ENCODE data around the gene EIF4ENIF1. TPM values are rescaled to one million over a fixed set of nuclear protein-coding genes. Genes with fewer than 3 reads are reported as not detected.
"Not testable (repeated sequence)": the region's sequence is repeated elsewhere in the genome, so short reads cannot be mapped to it uniquely, and the experiment has no call there.

Gene EIF4ENIF1
- total RNA-seq, 1 experiment from 2014 or later = 32.0 TPM

DNA sequence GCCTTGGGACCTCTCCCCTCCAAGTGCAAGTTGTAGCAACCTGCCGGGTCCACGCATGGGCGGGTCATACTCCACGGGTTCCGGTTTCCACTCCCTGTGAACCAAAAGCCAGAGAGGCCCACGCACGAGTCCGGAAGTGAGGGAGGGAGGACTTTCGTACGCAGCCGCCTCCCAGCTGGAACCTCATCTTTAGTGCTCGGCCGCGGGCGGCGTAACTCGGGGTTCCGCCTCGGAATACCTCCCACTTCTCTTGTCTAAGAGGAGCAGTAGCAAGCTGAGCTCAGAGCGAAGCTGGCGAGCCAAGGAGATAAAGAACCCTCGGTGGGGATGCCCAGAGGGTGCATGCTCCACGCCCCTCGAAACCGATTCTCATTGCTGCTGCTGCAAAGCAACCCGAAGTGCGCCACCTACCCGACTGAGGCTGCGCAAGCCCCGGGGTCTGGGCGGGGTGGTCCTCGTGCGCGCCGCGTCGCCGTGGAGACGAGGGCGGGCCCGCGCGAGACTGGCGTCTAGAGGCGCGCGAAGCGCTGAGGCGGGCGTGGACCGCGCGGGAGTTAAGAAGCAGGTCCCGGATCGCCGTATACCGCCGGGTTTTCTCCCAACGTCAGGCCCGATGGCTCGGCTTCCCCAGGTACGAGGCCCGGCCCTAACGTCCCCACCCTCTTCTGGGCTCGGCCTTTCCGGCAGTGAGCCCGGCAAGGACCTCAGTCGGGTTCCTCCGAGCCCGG, 6.5 kb upstream of the EIF4ENIF1 start, which contains the start of gene SFI1:
TSS of gene SFI1 (plus strand) at position 530 of the 728 bp plus-strand sequence. CDS start 11,749 bp downstream, outside the sequence.
- peaks cover 2% of the 10 kb centered on the region for H3K4me1 Mint-ChIP-seq (ENCODE audit: low read depth, unreplicated experiment)
- intact Hi-C loops (cut with micrococcal nuclease; ENCODE audit: unreplicated experiment) = no loop called here
- H3K27me3 Mint-ChIP-seq (ENCODE audit: unreplicated experiment) = no peaks in the 10 kb centered on the region
- no peaks in the 10 kb centered on the region for H3K9me3 Mint-ChIP-seq (ENCODE audit: low read depth, unreplicated experiment)
- TF ChIP-seq, protein P1, sequence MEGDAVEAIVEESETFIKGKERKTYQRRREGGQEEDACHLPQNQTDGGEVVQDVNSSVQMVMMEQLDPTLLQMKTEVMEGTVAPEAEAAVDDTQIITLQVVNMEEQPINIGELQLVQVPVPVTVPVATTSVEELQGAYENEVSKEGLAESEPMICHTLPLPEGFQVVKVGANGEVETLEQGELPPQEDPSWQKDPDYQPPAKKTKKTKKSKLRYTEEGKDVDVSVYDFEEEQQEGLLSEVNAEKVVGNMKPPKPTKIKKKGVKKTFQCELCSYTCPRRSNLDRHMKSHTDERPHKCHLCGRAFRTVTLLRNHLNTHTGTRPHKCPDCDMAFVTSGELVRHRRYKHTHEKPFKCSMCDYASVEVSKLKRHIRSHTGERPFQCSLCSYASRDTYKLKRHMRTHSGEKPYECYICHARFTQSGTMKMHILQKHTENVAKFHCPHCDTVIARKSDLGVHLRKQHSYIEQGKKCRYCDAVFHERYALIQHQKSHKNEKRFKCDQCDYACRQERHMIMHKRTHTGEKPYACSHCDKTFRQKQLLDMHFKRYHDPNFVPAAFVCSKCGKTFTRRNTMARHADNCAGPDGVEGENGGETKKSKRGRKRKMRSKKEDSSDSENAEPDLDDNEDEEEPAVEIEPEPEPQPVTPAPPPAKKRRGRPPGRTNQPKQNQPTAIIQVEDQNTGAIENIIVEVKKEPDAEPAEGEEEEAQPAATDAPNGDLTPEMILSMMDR (IDR thresholded peaks at IDR 0.05; ENCODE audit: unreplicated experiment) = peak; percentile 22
- BruUV-seq (replicated peaks) = no TSS peak
- CTCF ChIA-PET = no interaction called here
- H3K4me3 Mint-ChIP-seq (ENCODE audit: low read depth, unreplicated experiment) = peak within 1 kb of the TSS; percentile 90
- peak; percentile 90 for DNase-seq
- peak within 1 kb of the TSS; percentile 44 for H3K27ac Mint-ChIP-seq (ENCODE audit: unreplicated experiment)
- peaks cover 19% of the 10 kb centered on the region for H3K36me3 Mint-ChIP-seq (ENCODE audit: insufficient read depth, unreplicated experiment)

DNA sequence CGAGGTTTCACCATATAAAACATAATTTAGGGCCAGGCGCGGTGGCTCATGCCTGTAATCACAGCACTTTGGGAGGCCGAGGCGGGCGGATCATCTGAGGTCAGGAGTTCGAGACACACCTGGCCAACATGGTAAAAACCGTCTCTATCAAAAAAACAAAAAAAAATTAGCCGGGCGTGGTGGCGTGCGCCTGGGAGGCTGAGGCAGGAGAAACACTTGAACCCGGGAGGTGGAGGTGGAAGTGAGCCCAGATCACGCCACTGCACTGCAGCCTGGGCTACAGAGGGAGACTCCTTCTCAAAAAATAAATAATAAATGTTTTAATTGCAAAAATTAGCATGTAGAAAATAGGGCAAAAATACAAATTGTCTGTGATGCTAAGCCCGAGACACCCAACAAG, 5.7 kb upstream of the EIF4ENIF1 start:
- no peaks in the 10 kb centered on the region for H3K9me3 Mint-ChIP-seq (ENCODE audit: low read depth, unreplicated experiment)
- peaks cover 25% of the 10 kb centered on the region for H3K36me3 Mint-ChIP-seq (ENCODE audit: insufficient read depth, unreplicated experiment)
- H3K27me3 Mint-ChIP-seq (ENCODE audit: unreplicated experiment) = no peaks in the 10 kb centered on the region
- peaks cover 11% of the 10 kb centered on the region for H3K4me1 Mint-ChIP-seq (ENCODE audit: low read depth, unreplicated experiment)
- DNase-seq = no peak
- H3K4me3 Mint-ChIP-seq (ENCODE audit: low read depth, unreplicated experiment) = peak overlapping the region; percentile 90
- intact Hi-C loops (cut with micrococcal nuclease; ENCODE audit: unreplicated experiment) = no loop called here
- TF ChIP-seq, protein P1 (IDR thresholded peaks at IDR 0.05; ENCODE audit: unreplicated experiment) = no peak
- no TSS peak for BruUV-seq (replicated peaks)
- no peak overlapping the region for H3K27ac Mint-ChIP-seq (ENCODE audit: unreplicated experiment)
- CTCF ChIA-PET = no interaction called here

DNA sequence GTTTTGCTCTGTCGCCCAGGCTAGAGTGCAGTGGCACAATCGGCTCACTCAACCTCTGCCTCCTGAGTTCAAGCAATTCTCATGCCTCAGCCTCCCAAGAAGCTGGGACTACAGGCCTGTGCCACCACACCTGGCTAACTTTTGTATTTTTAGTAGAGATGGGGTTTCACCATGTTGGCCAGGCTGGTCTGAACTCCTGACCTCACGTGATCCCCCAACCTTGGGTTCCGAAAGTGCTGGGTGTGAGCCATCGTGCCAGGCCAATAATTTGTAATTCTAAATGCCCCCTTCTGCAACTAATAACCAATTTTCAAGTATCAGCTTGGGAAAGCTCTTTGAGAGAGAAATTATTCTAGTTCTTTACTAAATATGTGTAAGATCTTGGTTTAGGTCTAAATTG, 3.7 kb upstream of the EIF4ENIF1 start:
- H3K9me3 Mint-ChIP-seq (ENCODE audit: low read depth, unreplicated experiment); DNase-seq; H3K27me3 Mint-ChIP-seq (ENCODE audit: unreplicated experiment); H3K27ac Mint-ChIP-seq (ENCODE audit: unreplicated experiment); H3K4me3 Mint-ChIP-seq (ENCODE audit: low read depth, unreplicated experiment); CTCF ChIA-PET; intact Hi-C loops (cut with micrococcal nuclease; ENCODE audit: unreplicated experiment); BruUV-seq (replicated peaks): not testable (repeated sequence)
- Mint-ChIP-seq H3K36me3 (ENCODE audit: insufficient read depth, unreplicated experiment) (peaks cover 45% of the 10 kb centered on the region), H3K4me1 (ENCODE audit: low read depth, unreplicated experiment) (peaks cover 16% of the 10 kb centered on the region)

DNA sequence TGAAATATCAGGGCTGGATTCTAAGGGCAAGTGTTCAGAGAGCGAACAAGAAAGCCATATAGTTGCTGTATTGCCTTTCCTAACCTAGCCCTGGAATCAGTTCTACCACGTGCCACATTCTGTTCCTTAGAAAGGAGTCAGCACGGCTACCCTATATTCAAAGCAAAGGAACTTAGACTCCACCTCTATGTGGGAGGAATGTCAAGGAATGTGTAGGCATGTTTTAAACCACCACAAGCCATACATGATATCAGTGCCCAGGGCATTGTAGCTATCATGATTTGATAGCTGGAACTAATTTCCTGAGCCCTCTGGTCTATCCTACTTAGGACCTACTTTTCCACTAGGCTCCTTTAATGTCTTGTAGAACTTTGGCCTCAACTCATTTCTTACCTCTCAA, 2.5 kb upstream of the EIF4ENIF1 start:
- TF ChIP-seq, protein P1 (IDR thresholded peaks at IDR 0.05; ENCODE audit: unreplicated experiment) = no peak
- intact Hi-C loops (cut with micrococcal nuclease; ENCODE audit: unreplicated experiment) = no loop called here
- H3K4me3 Mint-ChIP-seq (ENCODE audit: low read depth, unreplicated experiment) = no peak overlapping the region

More for the DNA sequence above, 2.5 kb upstream of the EIF4ENIF1 start:
- CTCF ChIA-PET = no interaction called here
- no peaks in the 10 kb centered on the region for H3K9me3 Mint-ChIP-seq (ENCODE audit: low read depth, unreplicated experiment)
- no peak overlapping the region for H3K27ac Mint-ChIP-seq (ENCODE audit: unreplicated experiment)
- BruUV-seq (replicated peaks) = no TSS peak
- no peaks in the 10 kb centered on the region for H3K27me3 Mint-ChIP-seq (ENCODE audit: unreplicated experiment)
- peaks cover 22% of the 10 kb centered on the region for H3K4me1 Mint-ChIP-seq (ENCODE audit: low read depth, unreplicated experiment)
- no peak for DNase-seq
- H3K36me3 Mint-ChIP-seq (ENCODE audit: insufficient read depth, unreplicated experiment) = peaks cover 49% of the 10 kb centered on the region
